ENCODE data around the gene PYGM. TPM values are rescaled to one million over a fixed set of nuclear protein-coding genes. Genes with fewer than 3 reads are reported as not detected.

PYGM gene
- total RNA-seq, 1 experiment from 2014 or later, result 1.7 TPM

DNA sequence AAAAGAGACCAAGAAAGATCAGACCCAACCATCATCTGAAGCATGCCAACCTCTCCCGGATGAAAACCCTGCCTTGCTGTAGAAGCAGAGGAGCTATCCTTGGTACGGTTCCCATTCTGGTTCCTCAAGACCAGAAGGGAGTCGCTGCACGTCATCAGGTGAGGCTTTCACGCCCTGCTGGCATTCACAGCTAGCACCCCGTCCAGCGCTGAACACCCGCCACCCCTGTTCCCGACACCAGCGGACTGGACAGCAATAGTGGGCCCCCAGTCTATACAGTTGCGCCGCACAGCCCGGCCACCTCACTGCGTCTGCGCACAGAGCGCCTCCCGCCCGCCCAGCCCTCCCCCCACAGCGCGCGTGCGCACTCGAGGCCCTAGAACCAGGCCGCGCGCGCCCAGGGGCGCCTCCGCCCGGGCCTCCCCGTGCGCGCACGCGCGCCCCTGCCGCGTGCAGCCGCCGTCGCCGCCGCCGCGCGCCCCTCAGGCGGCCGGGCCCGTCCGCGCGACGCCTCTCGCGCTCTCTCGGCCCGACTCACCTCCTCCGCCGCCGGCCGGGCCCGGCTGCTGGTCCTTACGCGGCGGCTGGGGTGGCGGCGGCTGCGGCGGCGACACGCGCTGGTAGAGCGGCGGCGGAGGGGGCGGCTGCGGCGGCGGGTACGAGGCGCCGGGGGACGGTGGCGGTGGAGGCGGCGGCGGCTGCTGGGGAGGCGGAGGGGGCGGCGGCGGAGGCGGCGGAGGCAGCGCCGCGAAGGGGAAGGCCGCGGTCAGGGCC is 17.9 kb upstream of the PYGM start:
- Histone ChIP-seq H4K20me1 (ENCODE audit: insufficient read depth) (peaks cover 45% of the 10 kb centered on the region), H3K9me3 (ENCODE audit: control insufficient read depth in 1 of 2, insufficient read depth in 1 of 2, low read depth in 1 of 2, low read length in 2 of 2) (no peaks in the 10 kb centered on the region), H3K9me2 (ENCODE audit: insufficient read depth) (no peaks in the 10 kb centered on the region), H3K4me1 (ENCODE audit: control insufficient read depth in 1 of 2, insufficient read depth in 2 of 2, low read length in 2 of 2) (peaks cover 13 to 26% of the 10 kb centered on the region in 2 experiments; a peak in 3 of 4 replicates), H3K36me3 (ENCODE audit: control insufficient read depth in 1 of 2, insufficient read depth in 2 of 2, low read length in 2 of 2) (peaks cover 44 to 47% of the 10 kb centered on the region in 2 experiments), H3K79me2 (ENCODE audit: insufficient read depth, low read length) (peaks cover 49% of the 10 kb centered on the region), H3K9ac (ENCODE audit: low read length) (peak overlapping the region; percentile 95), H3K4me3 (replicated peaks in 1 of 2; ENCODE audit: low read depth in 1 of 2, low read length in 2 of 2) (peak overlapping the region; percentile 92 to 99), H2AFZ (ENCODE audit: low read depth, low read length, poor library complexity, severe bottlenecking) (no peak overlapping the region), H3K27ac (ENCODE audit: low read depth, low read length) (peak overlapping the region; percentile 99), H3K4me2 (ENCODE audit: low read length) (peak overlapping the region; percentile 87), H3K27me3 (ENCODE audit: insufficient read depth, low read length) (no peaks in the 10 kb centered on the region)
- no peak for DNase-seq (ENCODE audit: low read depth, low spot score)
- ChIA-PET POLR2A (interaction anchor here (1.9 kb wide), 1 partner anchor 14 kb away, joined by 5 read pairs; no protein-coding TSS in a partner anchor), RAD21 (ENCODE audit: low non-redundant PET in 1 of 2, low total read pairs in 2 of 2, uncharacterized antibody in 2 of 2, unreplicated experiment in 2 of 2) (no interaction called here), CTCF (no interaction called here)
- peak; percentile 20 for ATAC-seq
- no TSS peak for BruUV-seq (replicated peaks)
- intact Hi-C loops (cut with micrococcal nuclease), result no loop called here
- TF ChIP-seq ELF1 (IDR thresholded peaks at IDR 0.05; ENCODE audit: borderline replicate concordance, low read depth) (no peak), ZNF274 (IDR thresholded peaks at IDR 0.05; ENCODE audit: low read depth, low read length) (no peak), EZH2 (IDR thresholded peaks at IDR 0.05) (no peak), SRF (IDR thresholded peaks at IDR 0.05; ENCODE audit: low read depth) (no peak), ZFX (IDR thresholded peaks at IDR 0.05) (no peak; the same call in 1 of the 2 replicates), YY1 (IDR thresholded peaks at IDR 0.05; ENCODE audit: extremely low read depth, insufficient replicate concordance, low read depth, low read length) (no peak), SP1 (IDR thresholded peaks at IDR 0.05; ENCODE audit: low read depth) (no peak), POLR2A (IDR thresholded peaks at IDR 0.05; ENCODE audit: borderline replicate concordance, extremely low read depth, insufficient read depth, insufficient read length) (peak; percentile 29), POLR2AphosphoS5 (IDR thresholded peaks at IDR 0.05; ENCODE audit: low read depth, low read length) (0 out of 2 replicates have a peak, but pooled peaks have one; percentile 14), SIN3A (IDR thresholded peaks at IDR 0.05; ENCODE audit: low read depth) (no peak), TCF7L2 (IDR thresholded peaks at IDR 0.05; ENCODE audit: borderline replicate concordance, extremely low read depth, insufficient read depth, insufficient read length) (no peak)
- TF ChIP-seq, protein P1, sequence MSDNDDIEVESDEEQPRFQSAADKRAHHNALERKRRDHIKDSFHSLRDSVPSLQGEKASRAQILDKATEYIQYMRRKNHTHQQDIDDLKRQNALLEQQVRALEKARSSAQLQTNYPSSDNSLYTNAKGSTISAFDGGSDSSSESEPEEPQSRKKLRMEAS (IDR thresholded peaks at IDR 0.05), result no peak; the same call in 1 of the 2 replicates
- TF ChIP-seq, protein P2, sequence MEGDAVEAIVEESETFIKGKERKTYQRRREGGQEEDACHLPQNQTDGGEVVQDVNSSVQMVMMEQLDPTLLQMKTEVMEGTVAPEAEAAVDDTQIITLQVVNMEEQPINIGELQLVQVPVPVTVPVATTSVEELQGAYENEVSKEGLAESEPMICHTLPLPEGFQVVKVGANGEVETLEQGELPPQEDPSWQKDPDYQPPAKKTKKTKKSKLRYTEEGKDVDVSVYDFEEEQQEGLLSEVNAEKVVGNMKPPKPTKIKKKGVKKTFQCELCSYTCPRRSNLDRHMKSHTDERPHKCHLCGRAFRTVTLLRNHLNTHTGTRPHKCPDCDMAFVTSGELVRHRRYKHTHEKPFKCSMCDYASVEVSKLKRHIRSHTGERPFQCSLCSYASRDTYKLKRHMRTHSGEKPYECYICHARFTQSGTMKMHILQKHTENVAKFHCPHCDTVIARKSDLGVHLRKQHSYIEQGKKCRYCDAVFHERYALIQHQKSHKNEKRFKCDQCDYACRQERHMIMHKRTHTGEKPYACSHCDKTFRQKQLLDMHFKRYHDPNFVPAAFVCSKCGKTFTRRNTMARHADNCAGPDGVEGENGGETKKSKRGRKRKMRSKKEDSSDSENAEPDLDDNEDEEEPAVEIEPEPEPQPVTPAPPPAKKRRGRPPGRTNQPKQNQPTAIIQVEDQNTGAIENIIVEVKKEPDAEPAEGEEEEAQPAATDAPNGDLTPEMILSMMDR (IDR thresholded peaks at IDR 0.05 in 2 of 3, conservative IDR thresholded peaks at IDR 0.05 in 1 of 3; ENCODE audit: borderline replicate concordance in 1 of 3, insufficient read depth in 1 of 3, low read depth in 2 of 3, low read length in 2 of 3), result no peak

All from HCT116 (cell line).